OCI-LY7 (cell line): ENCODE results near the gene SLC45A1. TPM values are rescaled to one million over a fixed set of nuclear protein-coding genes. Genes with fewer than 3 reads are reported as not detected.

Experiments used
- BruUV-seq: library from RNA; stranded (reverse); fragments of 400-500 nt; replicated peaks from 2 replicates; lab custom pipeline; 2021; lab: Mats Ljungman, UMichigan
- CTCF ChIA-PET: fragments of 300-600 bp; sonication (Branson Sonifier 250); formaldehyde crosslinking; loops from one replicate; lab custom pipeline; 2022; ENCODE audit warnings: antibody characterized with exemption; ENCODE audit not compliant: unreplicated experiment; lab: Charles Lee
- POLR2A ChIA-PET: fragments of 300-600 bp; sonication (Branson Sonifier 250); formaldehyde crosslinking; loops from one replicate; lab custom pipeline; 2022; ENCODE audit warnings: antibody characterized with exemption; lab: Charles Lee
- DNase-seq: peaks from one replicate; pipeline ENCODE4 v3.0.0-alpha.2; 2015; ENCODE audit warnings: low spot score
- H2AFZ ChIP-seq: fragments of 200-600 bp; sonication (generic), shearing (Covaris generic); 2 replicates; pipeline ENCODE4 v1.6.1; 2014; ENCODE audit warnings: mild to moderate bottlenecking, antibody characterized with exemption, low read length, moderate library complexity
- H3K27ac ChIP-seq: fragments of 200-600 bp; sonication (generic); 2 replicates; pipeline ENCODE4 v1.5.1; 2014; ENCODE audit warnings: mixed run types, low read depth, mild to moderate bottlenecking, moderate library complexity, low read length, inconsistent platforms; ENCODE audit not compliant: poor library complexity, severe bottlenecking
- H3K36me3 ChIP-seq: fragments of 200-600 bp; sonication (generic); 2 replicates; pipeline ENCODE4 v1.6.1; 2014; ENCODE audit warnings: mild to moderate bottlenecking, antibody characterized with exemption, low read length, moderate library complexity, mixed read lengths; ENCODE audit not compliant: insufficient read depth
- H3K4me1 ChIP-seq: fragments of 200-600 bp; sonication (generic); 2 replicates; pipeline ENCODE4 v1.5.1; 2014; ENCODE audit warnings: mild to moderate bottlenecking, low read length; ENCODE audit not compliant: insufficient read depth, poor library complexity, severe bottlenecking
- H3K4me2 ChIP-seq: fragments of 200-600 bp; sonication (generic); 2 replicates; pipeline ENCODE4 v1.6.1; 2014; ENCODE audit warnings: mild to moderate bottlenecking, low read length
- H3K4me3 ChIP-seq: fragments of 200-600 bp; sonication (generic); 2 replicates; pipeline ENCODE4 v1.5.1; 2014; ENCODE audit warnings: mild to moderate bottlenecking, low read depth, low read length; ENCODE audit not compliant: poor library complexity, severe bottlenecking
- H3K79me2 ChIP-seq: fragments of 200-600 bp; sonication (generic); 2 replicates; pipeline ENCODE4 v1.6.1; 2016; ENCODE audit warnings: low read depth, mild to moderate bottlenecking, low read length, moderate library complexity, mixed read lengths; ENCODE audit not compliant: insufficient read depth
- H3K9me2 ChIP-seq: fragments of 200-600 bp; sonication (generic); 2 replicates; pipeline ENCODE4 v1.6.1; 2016; ENCODE audit warnings: mild to moderate bottlenecking, low read length, mixed read lengths; ENCODE audit not compliant: insufficient read depth
- H3K9me3 ChIP-seq: fragments of 200-600 bp; sonication (generic); 2 replicates; pipeline ENCODE4 v1.6.1; 2014; ENCODE audit warnings: mild to moderate bottlenecking, mixed run types, low read length, mixed read lengths
- H4K20me1 ChIP-seq: fragments of 200-600 bp; sonication (generic); 2 replicates; pipeline ENCODE4 v1.6.1; 2014; ENCODE audit warnings: mild to moderate bottlenecking, antibody characterized with exemption, low read length, moderate library complexity, mixed read lengths; ENCODE audit not compliant: insufficient read depth
- CTCF ChIP-seq: fragments of 200-600 bp; sonication (generic); conservative IDR thresholded peaks from 2 replicates; pipeline ENCODE4 v1.5.1; 2014; ENCODE audit warnings: mild to moderate bottlenecking, antibody characterized with exemption, low read length, moderate library complexity, mixed read lengths
- EZH2phosphoT487 ChIP-seq: fragments of 200-600 bp; sonication (generic); IDR thresholded peaks from 2 replicates; pipeline ENCODE4 v1.6.1; 2018; ENCODE audit warnings: low read depth, borderline replicate concordance, mild to moderate bottlenecking, mixed run types, antibody characterized with exemption, low read length, moderate library complexity, mixed read lengths
- intact Hi-C: fragments of 100-400 bp; cut with micrococcal nuclease; formaldehyde crosslinking; loops from one replicate; pipeline ENCODE4 v1.10.0; 2022; ENCODE audit not compliant: unreplicated experiment
- total RNA-seq, 2 experiments: library from RNA; depleted of rRNA in 1 of 2; stranded (reverse); fragments of >200 nt in 1 of 2; shearing (Covaris generic) in 1 of 2; gene quantifications; 2 replicates each; pipeline ENCODE4 v1.2.3, GENCODE V29; 2014 to 2022

SLC45A1 gene
- total RNA-seq, 2 experiments from 2014 or later = not detected

- intact Hi-C loops = no loop called here
- Histone ChIP-seq H3K27ac (no peak overlapping the region), H3K4me3 (no peak overlapping the region), H3K9me2 (no peaks in the 10 kb centered on the region), H4K20me1 (no peaks in the 10 kb centered on the region), H3K79me2 (no peaks in the 10 kb centered on the region), H3K9me3 (no peaks in the 10 kb centered on the region), H3K4me1 (no peaks in the 10 kb centered on the region), H3K36me3 (peaks cover 7% of the 10 kb centered on the region; the same call in 1 of the 2 replicates), H2AFZ (no peak overlapping the region), H3K4me2 (no peak overlapping the region)
- CTCF ChIA-PET = no interaction called here
- BruUV-seq = no TSS peak
- DNase-seq = no peak
- POLR2A ChIA-PET = no interaction called here
- no peak for TF ChIP-seq EZH2phosphoT487
Measured at GRCh38 chr1:8347635-8348034, 29.7 kb downstream of the SLC45A1 start.

- Histone ChIP-seq H3K9me2 (no peaks in the 10 kb centered on the region), H3K9me3 (no peaks in the 10 kb centered on the region), H3K79me2 (no peaks in the 10 kb centered on the region), H3K4me1 (no peaks in the 10 kb centered on the region), H2AFZ (no peak overlapping the region), H3K4me2 (no peak overlapping the region), H3K4me3 (no peak overlapping the region), H3K36me3 (peaks cover 13% of the 10 kb centered on the region), H4K20me1 (no peaks in the 10 kb centered on the region), H3K27ac (no peak overlapping the region)
- no peak for TF ChIP-seq EZH2phosphoT487
- TF ChIP-seq CTCF = no peak
- no TSS peak for BruUV-seq
- CTCF ChIA-PET = interaction anchor here (0.7 kb wide), 1 partner anchor 108 kb away, joined by 3 read pairs; no protein-coding TSS in a partner anchor
- intact Hi-C loops = no loop called here
- DNase-seq = no peak
- POLR2A ChIA-PET = no interaction called here
Measured at GRCh38 chr1:8348047-8348776, 30.3 kb downstream of the SLC45A1 start.

- H3K79me2 ChIP-seq = no peaks in the 10 kb centered on the region
- H3K9me2 ChIP-seq = no peaks in the 10 kb centered on the region
- ChIA-PET POLR2A (no interaction called here), CTCF (interaction anchor here (0.7 kb wide), 1 partner anchor 107 kb away, joined by 3 read pairs; no protein-coding TSS in a partner anchor)
- TF ChIP-seq EZH2phosphoT487 (no peak), CTCF (peak; percentile 87)
- no peaks in the 10 kb centered on the region for H4K20me1 ChIP-seq
- H3K27ac ChIP-seq = no peak overlapping the region
- no peak overlapping the region for H3K4me2 ChIP-seq
- no peak overlapping the region for H2AFZ ChIP-seq
- peaks cover 20% of the 10 kb centered on the region for H3K36me3 ChIP-seq
- H3K4me3 ChIP-seq = no peak overlapping the region
- intact Hi-C loops = loop anchor here (1.0 kb wide), 1 partner anchor 334 kb away; no protein-coding TSS in a partner anchor
- no peaks in the 10 kb centered on the region for H3K4me1 ChIP-seq
- BruUV-seq = no TSS peak
- peak; percentile 77 for DNase-seq
- no peaks in the 10 kb centered on the region for H3K9me3 ChIP-seq
Measured at GRCh38 chr1:8348777-8349472, 31.0 kb downstream of the SLC45A1 start.
